Measurements from ENCODE around the gene DHFR.

The DHFR gene

GRCh38 chr5:80697100-80697499 is 42.3 kb upstream of the DHFR start:
- no peak overlapping the region for H3K4me3 ChIP-seq (ENCODE audit: low read depth, low read length)

GRCh38 chr5:80696450-80696849 is 41.7 kb upstream of the DHFR start:
- no peak for TF ChIP-seq CTCF (IDR thresholded peaks at IDR 0.05; ENCODE audit: insufficient read depth, low read depth, low read length, missing control alignments)
- no peak for DNase-seq (ENCODE audit: low read depth)
- no peak overlapping the region for H3K4me3 ChIP-seq (ENCODE audit: low read depth, low read length)

More at GRCh38 chr5:80697100-80697499, 42.3 kb upstream of the DHFR start:
- no peak for DNase-seq (ENCODE audit: low read depth)
- TF ChIP-seq CTCF (IDR thresholded peaks at IDR 0.05; ENCODE audit: insufficient read depth, low read depth, low read length, missing control alignments): no peak

DNA sequence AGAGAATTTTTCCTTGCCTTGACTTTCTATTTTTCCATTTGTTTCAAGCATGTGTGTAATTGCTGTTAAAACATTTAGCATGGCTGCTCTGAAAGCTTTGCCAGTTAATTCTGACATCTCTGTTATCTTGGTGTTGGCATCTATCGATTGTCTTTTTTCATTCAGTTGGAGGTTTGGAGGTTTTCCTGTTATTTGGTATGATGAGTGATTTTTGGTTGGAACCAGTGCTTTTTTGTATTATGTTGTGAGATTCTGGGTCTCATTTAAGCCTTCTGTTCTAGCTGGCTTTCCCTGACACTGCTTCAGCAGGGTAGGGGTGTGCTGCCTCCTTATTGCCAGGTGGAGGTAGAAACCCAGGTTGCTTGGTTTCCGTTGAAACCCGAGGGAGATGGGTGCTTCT is 40.9 kb upstream of the DHFR start:
- H3K4me3 ChIP-seq (ENCODE audit: low read depth, low read length): no peak overlapping the region
- no peak for DNase-seq (ENCODE audit: low read depth)
- no peak for TF ChIP-seq CTCF (IDR thresholded peaks at IDR 0.05; ENCODE audit: insufficient read depth, low read depth, low read length, missing control alignments)

- H3K4me3 ChIP-seq (ENCODE audit: low read depth, low read length): no peak overlapping the region
- no peak for TF ChIP-seq CTCF (IDR thresholded peaks at IDR 0.05; ENCODE audit: insufficient read depth, low read depth, low read length, missing control alignments)
- DNase-seq (ENCODE audit: low read depth): no peak
These were observed 34.8 kb upstream of the DHFR start for GRCh38 chr5:80689627-80690026.

GRCh38 chr5:80688648-80689420 is 34.1 kb upstream of the DHFR start:
- DNase-seq (ENCODE audit: low read depth): no peak
- no peak overlapping the region for H3K4me3 ChIP-seq (ENCODE audit: low read depth, low read length)
- no peak for TF ChIP-seq CTCF (IDR thresholded peaks at IDR 0.05; ENCODE audit: insufficient read depth, low read depth, low read length, missing control alignments)

GRCh38 chr5:80686757-80687156 is 32.0 kb upstream of the DHFR start:
- H3K4me3 ChIP-seq (ENCODE audit: low read depth, low read length): no peak overlapping the region
- TF ChIP-seq CTCF (IDR thresholded peaks at IDR 0.05; ENCODE audit: insufficient read depth, low read depth, low read length, missing control alignments): no peak
- no peak for DNase-seq (ENCODE audit: low read depth)

GRCh38 chr5:80676706-80677105 is 21.9 kb upstream of the DHFR start:
- no peak overlapping the region for H3K4me3 ChIP-seq (ENCODE audit: low read depth, low read length)
- TF ChIP-seq CTCF (IDR thresholded peaks at IDR 0.05; ENCODE audit: insufficient read depth, low read depth, low read length, missing control alignments): no peak
- no peak for DNase-seq (ENCODE audit: low read depth)
